GM23338 (cell line): ENCODE measurements around the gene MTF1.
"Not testable (repeated sequence)": the region's sequence is repeated elsewhere in the genome, so short reads cannot be mapped to it uniquely, and the experiment has no call there.

Experiments
- EZH2phosphoT487 ChIP-seq: fragments of 200-600 bp; sonication (generic); IDR thresholded peaks from one replicate; pipeline ENCODE4 v1.8.1; 2018; ENCODE audit warnings: antibody characterized with exemption; ENCODE audit not compliant: unreplicated experiment
- JUNB ChIP-seq: IDR thresholded peaks from one replicate; pipeline ENCODE4 v1.6.1; 2016; ENCODE audit warnings: antibody characterized with exemption; ENCODE audit not compliant: unreplicated experiment
- POLR2AphosphoS5 ChIP-seq: IDR thresholded peaks from 2 replicates; pipeline ENCODE4 v1.6.1; 2016; ENCODE audit warnings: antibody characterized with exemption, low read depth
- ZNF331 ChIP-seq: fragments of 250-450 bp; sonication (Bioruptor Pico); IDR thresholded peaks from 2 replicates; pipeline ENCODE4 v1.5.0; 2020; ENCODE audit warnings: low read depth, mild to moderate bottlenecking, moderate library complexity
- TF ChIP-seq, protein P1 (sequence below), 2 experiments: fragments of 200-600 bp in 1 of 2; sonication (generic) in 1 of 2; conservative IDR thresholded peaks; 2 replicates each; pipeline versions ENCODE4 v1.5.1 to v1.6.1; 2016 to 2017; ENCODE audit warnings: antibody characterized with exemption in 2 of 2, low read depth in 2 of 2, mild to moderate bottlenecking in 2 of 2, moderate library complexity in 1 of 2

- TF ChIP-seq ZNF331 (CRISPR knock-in tag); EZH2phosphoT487; JUNB; POLR2AphosphoS5: not testable (repeated sequence)
- TF ChIP-seq, protein P1, sequence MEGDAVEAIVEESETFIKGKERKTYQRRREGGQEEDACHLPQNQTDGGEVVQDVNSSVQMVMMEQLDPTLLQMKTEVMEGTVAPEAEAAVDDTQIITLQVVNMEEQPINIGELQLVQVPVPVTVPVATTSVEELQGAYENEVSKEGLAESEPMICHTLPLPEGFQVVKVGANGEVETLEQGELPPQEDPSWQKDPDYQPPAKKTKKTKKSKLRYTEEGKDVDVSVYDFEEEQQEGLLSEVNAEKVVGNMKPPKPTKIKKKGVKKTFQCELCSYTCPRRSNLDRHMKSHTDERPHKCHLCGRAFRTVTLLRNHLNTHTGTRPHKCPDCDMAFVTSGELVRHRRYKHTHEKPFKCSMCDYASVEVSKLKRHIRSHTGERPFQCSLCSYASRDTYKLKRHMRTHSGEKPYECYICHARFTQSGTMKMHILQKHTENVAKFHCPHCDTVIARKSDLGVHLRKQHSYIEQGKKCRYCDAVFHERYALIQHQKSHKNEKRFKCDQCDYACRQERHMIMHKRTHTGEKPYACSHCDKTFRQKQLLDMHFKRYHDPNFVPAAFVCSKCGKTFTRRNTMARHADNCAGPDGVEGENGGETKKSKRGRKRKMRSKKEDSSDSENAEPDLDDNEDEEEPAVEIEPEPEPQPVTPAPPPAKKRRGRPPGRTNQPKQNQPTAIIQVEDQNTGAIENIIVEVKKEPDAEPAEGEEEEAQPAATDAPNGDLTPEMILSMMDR (conservative IDR thresholded peaks at IDR 0.05; ENCODE audit: low read depth in 2 of 2) = not testable (repeated sequence)
Observed at GRCh38 chr1:37771440-37771839, 88.0 kb downstream of the MTF1 start.
